HCT116 (cell line): ENCODE measurements around the gene OR4D2. TPM values are rescaled to one million over a fixed set of nuclear protein-coding genes. Genes with fewer than 3 reads are reported as not detected.

Experiments used
- ATAC-seq: fragments of 200-7000 bp; cut with Tn5 transposase; 2 replicates; pipeline ENCODE4 v1.9.1; 2020; ENCODE audit warnings: mild to moderate bottlenecking, moderate library complexity
- BruUV-seq: library from RNA; stranded (reverse); fragments of 400-500 nt; replicated peaks from 2 replicates; lab custom pipeline; 2021; lab: Mats Ljungman, UMichigan
- CTCF ChIA-PET: fragments of 300-600 bp; sonication (Branson Sonifier 250); formaldehyde crosslinking; loops from one replicate; lab custom pipeline; 2021; ENCODE audit warnings: antibody characterized with exemption; lab: Charles Lee
- POLR2A ChIA-PET: fragments of 300-600, 350-600 bp; sonication (Branson Sonifier 250); formaldehyde crosslinking; loops from one replicate; lab custom pipeline; 2021; ENCODE audit warnings: antibody characterized with exemption; lab: Charles Lee
- RAD21 ChIA-PET, 2 experiments: fragments of 300-600 bp; sonication (Branson Sonifier 250); formaldehyde crosslinking; loops; one replicate each; lab custom pipeline; 2023; ENCODE audit warnings: low total read pairs in 2 of 2; ENCODE audit not compliant: uncharacterized antibody in 2 of 2, unreplicated experiment in 2 of 2, low non-redundant PET in 1 of 2; lab: Charles Lee
- DNase-seq: peaks from one replicate; pipeline ENCODE4 v3.0.0-alpha.2; 2010; ENCODE audit warnings: low read depth, low spot score
- H2AFZ ChIP-seq: fragments of 200-600 bp; shearing (Covaris generic), sonication (generic); 2 replicates; pipeline ENCODE4 v1.6.1; 2017; ENCODE audit warnings: low read depth, mixed run types, mixed read lengths, antibody characterized with exemption, low read length; ENCODE audit not compliant: poor library complexity, severe bottlenecking
- H3K27ac ChIP-seq: 2 replicates; pipeline ENCODE4 v1.5.1; 2012; ENCODE audit warnings: low read depth, low read length
- H3K27me3 ChIP-seq: fragments of 200-600 bp; sonication (generic); 2 replicates; pipeline ENCODE4 v1.6.1; 2016; ENCODE audit warnings: mixed run types, low read length, mixed read lengths; ENCODE audit not compliant: insufficient read depth
- H3K36me3 ChIP-seq, 2 experiments: fragments of 200-500 bp in 1 of 2; fragments of 200-600 bp in 1 of 2; sonication (Bioruptor generic) in 1 of 2; sonication (generic) in 1 of 2; 2 replicates each; pipeline versions ENCODE4 v1.5.1 to v1.6.1; 2014 to 2016; ENCODE audit warnings: low read length in 2 of 2, inconsistent platforms in 1 of 2, mixed read lengths in 1 of 2, mixed run types in 1 of 2; ENCODE audit not compliant: insufficient read depth in 2 of 2, control insufficient read depth in 1 of 2
- H3K4me1 ChIP-seq, 2 experiments: fragments of 200-600 bp in 1 of 2; sonication (generic) in 1 of 2; 2 replicates each; pipeline versions ENCODE4 v1.5.1 to v1.6.1; 2012 to 2017; ENCODE audit warnings: low read length in 2 of 2, inconsistent platforms in 1 of 2, mild to moderate bottlenecking in 1 of 2, mixed read lengths in 1 of 2, mixed run types in 1 of 2, moderate library complexity in 1 of 2; ENCODE audit not compliant: insufficient read depth in 2 of 2, control insufficient read depth in 1 of 2
- H3K4me2 ChIP-seq: fragments of 200-600 bp; sonication (generic); 2 replicates; pipeline ENCODE4 v1.6.1; 2017; ENCODE audit warnings: mixed run types, low read length, mixed read lengths
- H3K4me3 ChIP-seq, 2 experiments: fragments of 200-600 bp in 1 of 2; sonication (generic) in 1 of 2; replicated peaks in 1 of 2; 2 replicates each; pipeline ENCODE4 v1.5.1; 2011 to 2016; ENCODE audit warnings: low read length in 2 of 2, control low read depth in 1 of 2, low read depth in 1 of 2, mild to moderate bottlenecking in 1 of 2, mixed read lengths in 1 of 2, mixed run types in 1 of 2
- H3K79me2 ChIP-seq: fragments of 200-600 bp; sonication (generic); 2 replicates; pipeline ENCODE4 v1.6.1; 2017; ENCODE audit warnings: mild to moderate bottlenecking, mixed run types, low read length, moderate library complexity, mixed read lengths; ENCODE audit not compliant: insufficient read depth
- H3K9ac ChIP-seq: fragments of 200-600 bp; sonication (generic); 2 replicates; pipeline ENCODE4 v1.6.1; 2016; ENCODE audit warnings: low read length, mixed read lengths
- H3K9me2 ChIP-seq: fragments of 200-600 bp; sonication (generic), shearing (Covaris generic); 2 replicates; pipeline ENCODE4 v1.6.1; 2017; ENCODE audit warnings: mixed run types, mild to moderate bottlenecking, moderate library complexity; ENCODE audit not compliant: insufficient read depth
- H3K9me3 ChIP-seq, 2 experiments: fragments of 200-500 bp in 1 of 2; fragments of 200-600 bp in 1 of 2; sonication (Bioruptor generic) in 1 of 2; sonication (generic) in 1 of 2; 2 replicates each; pipeline ENCODE4 v1.6.1; 2014 to 2017; ENCODE audit warnings: low read length in 2 of 2, mixed read lengths in 2 of 2, inconsistent platforms in 1 of 2, low read depth in 1 of 2, mild to moderate bottlenecking in 1 of 2, mixed run types in 1 of 2, moderate library complexity in 1 of 2; ENCODE audit not compliant: control insufficient read depth in 1 of 2, insufficient read depth in 1 of 2
- H4K20me1 ChIP-seq: fragments of 200-600 bp; sonication (generic), shearing (Covaris generic); 2 replicates; pipeline ENCODE4 v1.6.1; 2017; ENCODE audit warnings: mixed run types, mild to moderate bottlenecking, moderate library complexity; ENCODE audit not compliant: insufficient read depth
- RAD21 ChIP-seq: IDR thresholded peaks from 2 replicates; pipeline ENCODE4 v1.6.1; 2012; ENCODE audit warnings: low read depth, mild to moderate bottlenecking
- SIN3A ChIP-seq: IDR thresholded peaks from 2 replicates; pipeline ENCODE4 v1.6.1; 2012; ENCODE audit warnings: low read depth
- intact Hi-C: fragments of 100-400 bp; cut with micrococcal nuclease; formaldehyde crosslinking; loops from 2 replicates; pipeline ENCODE4 v1.10.0; 2022
- total RNA-seq: library from RNA; stranded (reverse); gene quantifications from one replicate; pipeline ENCODE4 v1.2.1, GENCODE V29; 2021; ENCODE audit not compliant: unreplicated experiment
- TF ChIP-seq, protein P1 (sequence below), 3 experiments: fragments of 200-600 bp in 1 of 3; sonication (generic) in 1 of 3; IDR thresholded peaks in 2 of 3; conservative IDR thresholded peaks in 1 of 3; 2 replicates each; pipeline ENCODE4 v1.5.1; 2012 to 2017; ENCODE audit warnings: low read depth in 2 of 3, low read length in 2 of 3, antibody characterized with exemption in 1 of 3, borderline replicate concordance in 1 of 3, control low read depth in 1 of 3, mild to moderate bottlenecking in 1 of 3, mixed read lengths in 1 of 3, mixed run types in 1 of 3, moderate library complexity in 1 of 3; ENCODE audit not compliant: insufficient read depth in 1 of 3
- TF ChIP-seq, protein P2 (sequence below): IDR thresholded peaks from 2 replicates; pipeline ENCODE4 v1.6.1; 2012; ENCODE audit warnings: low read depth

OR4D2 gene
- total RNA-seq, 1 experiment from 2014 or later, result not detected

DNA sequence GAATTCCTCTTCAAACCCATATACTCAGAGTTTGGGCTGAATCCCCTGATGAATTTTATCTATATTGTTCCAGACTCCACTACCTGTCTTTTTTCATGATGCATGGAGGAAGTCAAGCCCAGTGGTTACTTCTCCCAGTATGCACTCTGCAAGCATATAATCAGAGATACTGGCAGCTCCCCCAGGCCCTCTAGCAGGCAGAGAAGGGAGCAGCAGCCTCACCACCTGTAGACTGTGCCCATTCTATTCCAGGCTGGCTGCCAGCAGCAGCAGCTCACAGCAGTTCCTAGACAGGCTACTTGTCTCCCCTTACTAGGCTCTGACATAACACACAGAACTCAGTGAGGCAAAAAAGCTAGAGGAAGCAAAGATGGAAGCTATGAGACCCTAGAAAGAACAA lies 48.9 kb downstream of the OR4D2 start:
- H3K36me3 ChIP-seq, result peaks cover 5 to 13% of the 10 kb centered on the region in 2 experiments; a peak in 3 of 4 replicates
- no peak overlapping the region for H3K4me3 ChIP-seq
- H3K27me3 ChIP-seq, result no peaks in the 10 kb centered on the region
- peaks cover 6 to 18% of the 10 kb centered on the region in 2 experiments; a peak in 3 of 4 replicates for H3K4me1 ChIP-seq
- H3K9me3 ChIP-seq, result no peaks in the 10 kb centered on the region
- H3K9ac ChIP-seq, result no peak overlapping the region
- ATAC-seq (peak; percentile 53), DNase-seq (no peak)
- H3K9me2 ChIP-seq, result peaks cover 2% of the 10 kb centered on the region; the same call in 1 of the 2 replicates
- intact Hi-C loops, result no loop called here
- no peak overlapping the region for H3K4me2 ChIP-seq
- no peak overlapping the region for H3K27ac ChIP-seq
- no peak overlapping the region for H2AFZ ChIP-seq
- ChIA-PET RAD21 (interaction anchor here in 1 of 2 experiments (1.1 kb wide), 1 partner anchor 16 kb away, joined by 5 read pairs; no protein-coding TSS in a partner anchor), POLR2A (no interaction called here), CTCF (interaction anchor here (1.5 to 5.1 kb wide), 2 partner anchors 9 to 15 kb away, joined by 3 to 36 read pairs; no protein-coding TSS in a partner anchor)
- TF ChIP-seq, protein P1, sequence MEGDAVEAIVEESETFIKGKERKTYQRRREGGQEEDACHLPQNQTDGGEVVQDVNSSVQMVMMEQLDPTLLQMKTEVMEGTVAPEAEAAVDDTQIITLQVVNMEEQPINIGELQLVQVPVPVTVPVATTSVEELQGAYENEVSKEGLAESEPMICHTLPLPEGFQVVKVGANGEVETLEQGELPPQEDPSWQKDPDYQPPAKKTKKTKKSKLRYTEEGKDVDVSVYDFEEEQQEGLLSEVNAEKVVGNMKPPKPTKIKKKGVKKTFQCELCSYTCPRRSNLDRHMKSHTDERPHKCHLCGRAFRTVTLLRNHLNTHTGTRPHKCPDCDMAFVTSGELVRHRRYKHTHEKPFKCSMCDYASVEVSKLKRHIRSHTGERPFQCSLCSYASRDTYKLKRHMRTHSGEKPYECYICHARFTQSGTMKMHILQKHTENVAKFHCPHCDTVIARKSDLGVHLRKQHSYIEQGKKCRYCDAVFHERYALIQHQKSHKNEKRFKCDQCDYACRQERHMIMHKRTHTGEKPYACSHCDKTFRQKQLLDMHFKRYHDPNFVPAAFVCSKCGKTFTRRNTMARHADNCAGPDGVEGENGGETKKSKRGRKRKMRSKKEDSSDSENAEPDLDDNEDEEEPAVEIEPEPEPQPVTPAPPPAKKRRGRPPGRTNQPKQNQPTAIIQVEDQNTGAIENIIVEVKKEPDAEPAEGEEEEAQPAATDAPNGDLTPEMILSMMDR (IDR thresholded peaks at IDR 0.05 in 2 of 3, conservative IDR thresholded peaks at IDR 0.05 in 1 of 3; ENCODE audit: borderline replicate concordance in 1 of 3, insufficient read depth in 1 of 3, low read depth in 2 of 3, low read length in 2 of 3), result peak in 2 of 3 experiments; percentile 29 to 39; a peak in 3 of 6 replicates
- peak; percentile 33; the same call in 1 of the 2 replicates for TF ChIP-seq RAD21
- no peak for TF ChIP-seq SIN3A
- TF ChIP-seq, protein P2, sequence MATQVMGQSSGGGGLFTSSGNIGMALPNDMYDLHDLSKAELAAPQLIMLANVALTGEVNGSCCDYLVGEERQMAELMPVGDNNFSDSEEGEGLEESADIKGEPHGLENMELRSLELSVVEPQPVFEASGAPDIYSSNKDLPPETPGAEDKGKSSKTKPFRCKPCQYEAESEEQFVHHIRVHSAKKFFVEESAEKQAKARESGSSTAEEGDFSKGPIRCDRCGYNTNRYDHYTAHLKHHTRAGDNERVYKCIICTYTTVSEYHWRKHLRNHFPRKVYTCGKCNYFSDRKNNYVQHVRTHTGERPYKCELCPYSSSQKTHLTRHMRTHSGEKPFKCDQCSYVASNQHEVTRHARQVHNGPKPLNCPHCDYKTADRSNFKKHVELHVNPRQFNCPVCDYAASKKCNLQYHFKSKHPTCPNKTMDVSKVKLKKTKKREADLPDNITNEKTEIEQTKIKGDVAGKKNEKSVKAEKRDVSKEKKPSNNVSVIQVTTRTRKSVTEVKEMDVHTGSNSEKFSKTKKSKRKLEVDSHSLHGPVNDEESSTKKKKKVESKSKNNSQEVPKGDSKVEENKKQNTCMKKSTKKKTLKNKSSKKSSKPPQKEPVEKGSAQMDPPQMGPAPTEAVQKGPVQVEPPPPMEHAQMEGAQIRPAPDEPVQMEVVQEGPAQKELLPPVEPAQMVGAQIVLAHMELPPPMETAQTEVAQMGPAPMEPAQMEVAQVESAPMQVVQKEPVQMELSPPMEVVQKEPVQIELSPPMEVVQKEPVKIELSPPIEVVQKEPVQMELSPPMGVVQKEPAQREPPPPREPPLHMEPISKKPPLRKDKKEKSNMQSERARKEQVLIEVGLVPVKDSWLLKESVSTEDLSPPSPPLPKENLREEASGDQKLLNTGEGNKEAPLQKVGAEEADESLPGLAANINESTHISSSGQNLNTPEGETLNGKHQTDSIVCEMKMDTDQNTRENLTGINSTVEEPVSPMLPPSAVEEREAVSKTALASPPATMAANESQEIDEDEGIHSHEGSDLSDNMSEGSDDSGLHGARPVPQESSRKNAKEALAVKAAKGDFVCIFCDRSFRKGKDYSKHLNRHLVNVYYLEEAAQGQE, result no peak
- no peaks in the 10 kb centered on the region for H3K79me2 ChIP-seq
- H4K20me1 ChIP-seq, result no peaks in the 10 kb centered on the region
- no TSS peak for BruUV-seq
